KG1 (cell line): ENCODE data around the gene FARSA.
"Not testable (repeated sequence)": the region's sequence is repeated elsewhere in the genome, so short reads cannot be mapped to it uniquely, and the experiment has no call there.

Experiments
- DNase-seq: peaks from one replicate; lab custom pipeline; 2025; lab: John Stamatoyannopoulos, UW

Gene FARSA

DNA sequence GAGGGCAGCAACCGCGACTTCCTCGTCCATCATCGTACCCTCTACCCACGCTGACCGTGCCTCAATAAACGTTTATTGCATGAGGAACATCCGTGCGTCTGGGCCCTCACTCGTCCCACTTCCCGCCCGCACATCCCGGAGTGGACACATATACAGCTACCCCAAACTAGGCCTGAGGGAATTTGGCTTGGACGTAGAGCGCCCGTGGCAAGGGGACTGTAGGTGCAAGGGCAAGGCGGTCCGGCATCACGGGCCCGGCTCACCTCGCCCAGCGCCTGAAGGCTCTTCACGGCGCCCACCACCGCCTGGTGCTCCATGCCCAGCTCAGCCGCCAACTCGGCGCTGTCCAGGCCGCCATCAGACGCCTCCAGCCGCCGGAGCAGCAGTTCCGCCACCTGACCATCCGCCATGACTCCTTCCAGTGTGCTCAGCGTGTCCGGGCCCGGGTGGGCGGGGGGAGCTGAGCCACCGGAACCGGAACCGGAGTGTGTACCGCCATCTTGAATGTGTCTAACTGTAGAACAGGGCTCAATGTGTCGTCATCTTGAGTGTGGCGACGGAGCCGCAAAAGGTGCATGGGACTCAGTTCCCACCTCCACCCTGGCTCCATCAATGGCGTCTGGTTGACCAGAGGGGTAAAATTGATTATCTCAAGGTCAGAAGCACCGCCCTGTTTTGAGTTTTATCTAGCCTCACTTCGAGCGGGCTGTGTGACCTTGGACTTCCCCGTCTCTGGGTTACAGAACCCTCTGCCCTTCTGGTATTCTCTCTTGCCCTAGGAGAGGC is at the start of gene FARSA:
TSS of gene FARSA (minus strand) at position 425 of the 786 bp plus-strand sequence. CDS start at position 410, 15 bp downstream.
- peak; percentile 69 for DNase-seq

DNA sequence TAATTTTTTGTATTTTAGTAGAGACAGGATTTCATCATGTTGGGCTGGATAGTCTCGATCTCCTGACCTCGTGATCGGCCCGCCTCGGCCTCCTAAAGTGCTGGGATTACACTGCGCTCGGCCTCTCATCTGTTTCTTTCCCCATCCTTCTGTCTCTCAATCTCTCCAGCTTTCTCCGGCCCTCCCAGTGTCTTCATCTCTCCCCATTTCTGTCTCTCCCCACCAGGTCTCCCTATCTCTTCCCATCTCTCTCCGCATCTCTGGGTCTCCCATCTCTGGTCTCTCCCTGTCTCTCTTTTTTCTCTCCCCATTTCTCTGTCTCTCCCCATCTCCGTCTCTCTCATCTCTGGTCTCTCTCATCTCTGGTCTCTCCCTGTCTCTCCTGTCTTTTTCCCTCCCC is 49.6 kb upstream of the FARSA start:
- DNase-seq: no peak

DNA sequence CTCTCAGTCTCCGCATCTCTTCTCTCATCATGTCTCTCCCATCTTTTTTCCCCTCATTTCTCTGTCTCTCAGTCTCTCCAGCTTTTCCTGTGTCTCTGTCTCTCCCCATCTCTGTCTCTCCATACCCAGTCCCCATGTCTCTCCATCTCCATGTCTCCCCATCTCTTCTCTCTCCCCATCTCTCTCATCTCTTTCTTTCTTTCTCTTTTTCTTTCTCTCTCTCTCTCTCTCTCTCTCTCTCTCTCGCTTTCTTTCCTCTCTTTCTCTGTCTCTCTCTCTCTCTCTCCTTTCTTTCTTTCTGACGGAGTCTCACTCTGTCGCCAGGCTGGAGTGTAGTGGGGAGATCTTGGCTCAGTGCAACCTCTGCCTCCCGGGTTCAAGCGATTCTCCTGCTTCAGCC is 49.1 kb upstream of the FARSA start:
- no peak for DNase-seq

DNA sequence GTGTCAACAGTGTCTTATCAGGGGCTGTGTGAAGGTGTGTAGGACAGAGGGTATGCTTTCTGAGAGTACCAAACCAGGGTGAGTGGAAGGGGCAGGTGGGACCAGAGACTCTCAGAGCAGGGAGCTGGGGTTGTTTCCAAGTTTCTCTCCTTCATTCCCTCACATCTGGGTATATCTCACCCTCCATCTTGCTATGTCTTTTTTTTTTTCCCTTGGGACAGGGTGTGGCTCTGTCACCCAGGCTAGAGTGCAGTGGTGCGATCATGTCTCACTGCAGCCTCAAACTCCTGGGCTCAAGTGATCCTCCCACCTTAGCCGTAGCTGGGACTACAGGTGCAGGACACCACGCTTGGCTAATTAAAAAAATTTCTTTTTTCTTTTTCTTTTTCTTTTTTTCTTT is 46.5 kb upstream of the FARSA start:
- no peak for DNase-seq

DNA sequence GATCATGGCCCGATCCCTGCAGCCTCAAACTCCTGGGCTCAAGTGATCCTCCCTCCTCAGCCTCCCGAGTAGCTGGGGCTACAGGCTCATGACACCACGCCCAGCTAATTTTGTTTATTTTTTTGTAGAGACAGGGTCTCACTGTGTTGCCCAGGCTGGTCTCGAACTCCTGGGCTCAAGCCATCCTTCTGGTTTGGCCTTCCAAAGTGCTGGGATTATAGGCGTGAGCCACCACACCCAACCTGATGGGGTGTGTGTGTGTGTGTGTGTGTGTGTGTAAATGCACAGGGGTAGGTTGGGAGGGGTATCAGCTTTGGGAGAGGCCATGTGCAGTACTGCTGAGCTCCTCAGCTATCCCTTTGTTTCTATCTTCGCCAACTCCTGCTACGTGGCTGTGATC is 42.6 kb upstream of the FARSA start:
- DNase-seq: not testable (repeated sequence)

DNA sequence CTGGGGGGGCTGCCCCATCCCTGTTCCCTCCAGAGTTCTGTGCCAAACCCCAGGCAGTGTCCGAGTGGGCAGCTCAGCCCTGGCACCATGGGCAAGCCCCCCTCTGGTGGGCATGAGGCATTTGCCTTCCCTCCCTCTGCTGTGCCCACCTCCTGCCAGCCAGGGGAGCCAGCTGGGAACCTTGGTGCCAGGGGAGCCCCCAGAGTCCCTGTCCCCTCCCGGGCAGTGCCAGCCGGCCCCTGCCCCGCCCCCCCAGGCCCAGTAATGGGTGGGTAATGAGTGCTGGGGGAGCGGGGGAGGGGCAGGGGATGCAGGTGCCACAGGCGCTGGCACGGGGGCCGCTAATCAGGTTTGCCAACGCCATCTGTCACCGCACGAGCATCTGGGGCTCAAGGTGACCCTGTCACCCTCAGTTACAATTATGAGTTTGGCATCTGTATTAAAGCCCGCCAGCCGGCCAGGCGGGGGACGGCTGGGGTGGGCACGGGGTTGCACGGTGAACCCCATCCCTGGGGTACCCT is 41.8 kb upstream of the FARSA start:
- DNase-seq: no peak

DNA sequence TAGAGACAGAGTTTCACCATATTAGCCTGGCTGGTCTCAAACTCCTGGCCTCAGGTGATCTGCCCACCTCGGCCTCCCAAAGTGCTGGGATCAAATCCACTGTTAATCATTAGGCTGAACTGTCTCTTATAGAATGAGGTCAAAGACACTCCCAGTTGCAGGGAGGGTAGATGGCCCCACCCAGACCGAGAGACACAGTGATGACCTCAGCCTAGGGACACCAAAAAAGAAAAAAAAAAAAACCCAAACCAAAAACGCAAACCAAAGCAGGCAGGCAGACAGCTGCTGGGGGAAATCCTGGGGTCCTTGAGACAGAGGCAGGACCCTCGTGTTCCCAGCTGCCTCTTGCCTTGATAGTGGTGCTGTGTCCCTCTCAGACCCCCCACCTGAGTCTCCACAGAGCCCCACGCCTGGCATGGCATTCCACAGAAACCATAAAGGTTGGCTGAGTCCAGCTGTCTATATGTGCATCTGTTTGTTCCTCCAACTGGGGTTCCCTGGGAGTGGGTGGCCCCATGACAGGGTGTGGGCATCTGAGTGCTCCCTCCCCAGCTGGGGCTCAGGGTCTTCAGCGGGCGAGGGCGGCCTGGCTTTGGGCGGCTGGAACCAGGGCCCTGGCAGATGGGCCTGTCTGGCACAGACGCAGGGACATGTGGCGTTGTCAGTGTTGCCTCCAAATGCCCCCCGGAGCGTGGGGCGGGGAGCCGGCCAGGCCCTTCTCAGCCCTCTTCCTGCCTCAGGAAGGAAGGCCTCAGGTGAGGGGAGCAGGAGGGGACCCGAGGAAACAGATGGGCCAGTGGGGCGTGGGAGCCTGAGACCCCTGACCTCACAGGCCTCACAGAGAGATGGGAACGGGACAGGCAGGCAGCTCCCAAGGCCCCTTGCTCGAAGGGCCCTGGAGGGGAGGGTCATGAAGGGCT is 41.0 kb upstream of the FARSA start:
- no peak for DNase-seq

DNA sequence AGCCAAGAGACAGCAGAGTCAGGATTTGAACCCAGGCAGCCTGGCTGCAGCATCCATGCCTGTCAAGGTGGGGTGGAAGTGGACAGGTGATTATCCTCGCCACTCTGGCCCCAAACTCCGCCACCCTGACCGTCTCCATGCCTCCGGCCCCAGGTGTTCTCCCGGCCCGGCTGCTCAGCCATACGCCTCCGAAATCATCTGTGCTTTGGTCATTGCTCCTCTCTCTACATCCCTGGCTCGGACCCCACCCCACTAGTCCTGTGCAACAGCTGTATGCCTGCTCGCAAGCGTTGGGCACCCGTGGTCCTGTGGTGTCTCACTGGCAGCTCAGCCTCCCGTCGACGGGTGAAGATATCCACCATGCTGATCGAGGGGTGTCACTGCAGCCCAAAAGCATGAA is 39.7 kb upstream of the FARSA start:
- DNase-seq: no peak

DNA sequence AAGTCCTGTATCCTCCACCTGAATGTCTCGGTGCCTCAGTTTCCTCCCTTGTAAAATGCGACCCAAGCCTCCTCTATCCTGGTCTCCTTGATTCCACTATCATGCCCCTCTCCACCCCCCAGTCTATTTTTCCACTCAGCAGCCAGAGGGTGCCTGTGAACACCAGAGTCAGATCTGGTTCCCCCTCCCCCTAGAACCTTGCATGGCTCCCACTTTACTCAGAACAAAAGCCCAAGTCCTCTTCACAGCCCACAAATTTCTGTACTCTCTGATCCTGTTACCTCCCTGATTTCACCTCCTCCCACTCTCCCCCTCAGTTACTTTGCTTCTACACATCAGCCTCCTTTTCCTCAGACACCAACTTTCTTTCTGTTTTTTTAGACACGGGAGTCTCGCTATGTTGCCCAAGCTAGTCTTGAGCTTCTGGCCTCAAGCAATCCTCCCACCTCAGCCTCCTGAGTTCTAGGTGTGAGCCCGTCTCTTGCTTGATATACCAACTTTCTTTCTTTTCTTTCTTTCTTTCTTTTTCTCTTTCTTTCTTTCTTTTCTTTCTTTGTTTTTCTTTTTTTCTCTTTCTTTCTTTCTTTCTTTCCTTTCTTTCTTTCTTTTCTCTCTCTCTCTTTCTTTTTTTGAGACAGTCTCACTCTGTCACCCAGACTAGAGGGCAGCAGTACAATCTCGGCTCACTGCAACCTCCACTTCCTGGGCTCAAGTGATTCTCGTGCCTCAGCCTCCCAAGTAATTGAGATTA is 36.7 kb upstream of the FARSA start:
- DNase-seq: no peak

DNA sequence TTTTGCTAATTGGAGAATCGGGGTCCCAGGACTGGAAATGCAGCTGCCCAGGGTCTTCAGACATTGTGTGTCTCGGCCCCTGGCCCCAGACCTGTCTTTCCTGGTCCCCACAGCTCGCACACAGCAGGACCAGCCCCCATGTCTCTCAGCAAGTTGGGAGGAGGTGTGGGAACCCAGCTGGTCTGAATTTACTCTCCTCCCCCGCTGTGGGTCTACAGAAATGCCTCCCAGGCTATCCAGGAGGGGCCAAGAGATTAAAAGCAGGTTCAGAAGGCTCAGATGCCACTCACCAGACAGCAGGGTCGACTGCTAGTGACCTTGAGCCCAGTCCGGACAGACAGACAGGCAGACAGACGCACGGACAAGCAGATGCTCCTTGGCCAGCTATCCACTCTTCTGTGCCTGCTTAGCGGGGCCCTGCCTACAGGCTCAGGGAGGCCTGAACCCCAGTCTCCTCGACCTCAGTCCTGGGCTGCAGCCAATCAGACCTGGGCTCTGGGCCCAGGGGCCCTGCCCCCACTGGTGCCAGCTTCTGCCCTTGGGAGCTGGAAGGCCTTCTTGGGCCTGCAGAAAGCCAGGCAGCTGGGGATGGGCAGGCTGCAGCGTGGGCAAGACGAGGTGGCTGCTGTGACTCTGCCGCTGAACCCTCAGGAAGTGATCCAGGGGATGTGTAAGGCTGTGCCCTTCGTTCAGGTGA is 35.9 kb upstream of the FARSA start, which contains the start of gene DAND5:
TSS of gene DAND5 (plus strand) at position 285 of the 697 bp plus-strand sequence. CDS start at position 370, 85 bp downstream.
- DNase-seq: no peak

DNA sequence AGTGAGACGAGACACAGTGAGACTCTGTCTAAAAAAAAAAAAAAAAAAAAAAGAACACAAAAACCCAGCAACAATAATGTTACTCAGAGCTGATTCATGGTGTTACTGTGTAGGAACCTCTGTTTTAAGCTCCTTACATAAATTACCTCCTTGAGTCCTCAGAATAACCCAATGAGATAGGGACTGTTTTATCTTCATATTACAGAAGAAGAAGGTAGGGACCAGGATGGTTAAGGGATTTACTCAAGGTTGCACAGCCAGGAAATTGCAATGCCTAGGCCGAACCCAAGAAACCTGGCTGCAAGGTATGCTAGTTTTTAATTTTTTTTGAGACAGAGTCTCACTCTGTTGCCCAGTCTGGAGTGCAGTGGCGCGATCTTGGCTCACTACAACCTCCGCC is 34.4 kb upstream of the FARSA start:
- DNase-seq: no peak

DNA sequence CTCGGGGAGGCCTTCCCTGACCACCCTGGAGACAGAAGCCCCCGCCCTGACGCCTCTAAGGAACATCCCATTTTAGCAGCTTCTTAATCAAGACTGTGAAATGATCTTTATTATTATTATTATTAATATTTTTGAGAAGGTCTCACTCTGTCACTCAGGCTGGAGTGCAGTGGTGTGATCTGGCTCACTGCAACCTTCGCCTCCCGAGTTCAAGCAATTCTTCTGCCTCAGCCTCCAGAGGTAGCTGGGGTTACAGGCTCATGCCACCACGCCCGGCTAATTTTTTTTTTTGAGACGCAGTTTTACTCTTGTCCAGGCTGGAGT is 32.3 kb upstream of the FARSA start:
- no peak for DNase-seq

DNA sequence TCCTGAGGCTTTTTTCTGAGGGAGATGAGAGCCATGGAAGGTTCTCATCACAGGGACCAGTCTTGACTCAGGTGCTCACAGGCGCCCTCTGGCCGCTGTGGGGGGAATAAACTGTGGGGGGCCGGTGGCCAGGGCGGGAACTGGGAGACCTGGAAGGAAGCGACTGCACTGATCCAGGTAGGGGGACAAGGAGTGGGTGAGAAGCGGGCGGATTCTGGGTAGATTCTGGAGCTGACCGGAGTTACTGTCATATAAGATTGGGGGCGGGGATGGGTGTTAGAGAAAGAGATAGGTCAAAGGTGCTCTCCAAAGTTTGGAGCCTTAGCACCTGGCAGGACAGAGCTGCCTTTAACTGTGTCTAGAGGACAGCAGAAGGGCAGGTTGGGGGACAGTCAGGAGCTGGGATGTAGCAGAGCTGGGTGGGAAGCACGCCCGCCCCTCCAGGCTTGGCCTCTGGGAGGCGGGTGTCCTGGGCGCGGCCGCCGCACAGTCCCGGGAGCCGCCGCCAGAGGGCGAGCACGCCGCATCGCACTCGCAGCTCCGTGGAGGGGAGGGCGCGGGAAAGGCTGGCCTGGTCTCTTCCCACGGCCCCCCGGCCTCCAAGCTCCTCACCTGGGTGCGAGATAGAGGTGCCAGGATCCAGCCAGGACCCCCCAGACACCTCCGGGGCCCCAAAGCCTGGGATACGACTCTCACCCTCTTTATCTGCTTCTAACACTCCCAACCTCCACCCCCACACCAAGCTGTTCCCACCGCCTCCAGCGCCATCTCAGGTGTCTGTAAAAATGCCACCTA is 31.7 kb upstream of the FARSA start:
- DNase-seq: peak; percentile 67

DNA sequence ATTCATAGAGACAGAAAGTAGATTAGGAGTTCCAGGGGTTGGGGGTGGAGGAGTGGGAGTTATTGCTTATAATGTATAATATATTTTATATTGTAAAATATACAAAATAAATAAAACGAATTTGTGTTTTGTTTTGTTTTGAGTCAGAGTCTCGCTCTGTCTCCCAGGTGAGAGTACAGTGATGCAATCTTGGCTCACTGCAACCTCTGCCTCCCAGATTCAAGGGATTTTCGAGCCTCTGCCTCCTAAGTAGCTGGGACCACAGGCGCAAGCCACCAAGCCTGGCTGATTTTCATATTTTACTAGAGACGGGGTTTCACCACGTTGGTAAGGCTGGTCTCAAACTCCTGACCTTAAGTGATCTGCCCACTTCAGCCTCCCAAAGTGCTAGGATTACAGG is 26.0 kb upstream of the FARSA start:
- DNase-seq: no peak

DNA sequence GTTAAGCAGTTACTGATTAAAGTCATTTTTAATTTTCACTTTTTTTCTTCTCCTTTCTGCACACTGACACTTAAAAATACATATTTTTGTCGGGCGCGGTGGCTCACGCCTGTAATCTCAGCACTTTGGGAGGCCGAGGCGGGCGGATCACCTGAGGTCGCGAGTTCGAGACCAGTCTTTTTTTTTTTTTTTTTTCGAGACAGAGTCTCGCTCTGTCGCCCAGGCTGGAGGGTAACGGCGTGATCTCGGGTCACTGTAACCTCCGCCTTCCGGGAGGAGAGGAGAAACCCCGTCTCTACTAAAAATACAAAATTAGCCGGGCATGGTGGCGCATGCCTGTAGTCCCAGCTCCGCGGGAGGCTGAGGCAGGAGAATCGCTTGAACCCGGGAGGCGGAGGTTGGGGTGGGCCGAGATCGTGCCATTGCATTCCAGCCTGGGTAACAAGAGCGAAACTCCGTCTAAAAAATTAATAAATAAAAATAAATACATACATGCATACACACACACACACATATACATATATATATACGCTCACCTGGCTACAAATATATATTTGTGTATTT is 24.0 kb upstream of the FARSA start:
- not testable (repeated sequence) for DNase-seq

DNA sequence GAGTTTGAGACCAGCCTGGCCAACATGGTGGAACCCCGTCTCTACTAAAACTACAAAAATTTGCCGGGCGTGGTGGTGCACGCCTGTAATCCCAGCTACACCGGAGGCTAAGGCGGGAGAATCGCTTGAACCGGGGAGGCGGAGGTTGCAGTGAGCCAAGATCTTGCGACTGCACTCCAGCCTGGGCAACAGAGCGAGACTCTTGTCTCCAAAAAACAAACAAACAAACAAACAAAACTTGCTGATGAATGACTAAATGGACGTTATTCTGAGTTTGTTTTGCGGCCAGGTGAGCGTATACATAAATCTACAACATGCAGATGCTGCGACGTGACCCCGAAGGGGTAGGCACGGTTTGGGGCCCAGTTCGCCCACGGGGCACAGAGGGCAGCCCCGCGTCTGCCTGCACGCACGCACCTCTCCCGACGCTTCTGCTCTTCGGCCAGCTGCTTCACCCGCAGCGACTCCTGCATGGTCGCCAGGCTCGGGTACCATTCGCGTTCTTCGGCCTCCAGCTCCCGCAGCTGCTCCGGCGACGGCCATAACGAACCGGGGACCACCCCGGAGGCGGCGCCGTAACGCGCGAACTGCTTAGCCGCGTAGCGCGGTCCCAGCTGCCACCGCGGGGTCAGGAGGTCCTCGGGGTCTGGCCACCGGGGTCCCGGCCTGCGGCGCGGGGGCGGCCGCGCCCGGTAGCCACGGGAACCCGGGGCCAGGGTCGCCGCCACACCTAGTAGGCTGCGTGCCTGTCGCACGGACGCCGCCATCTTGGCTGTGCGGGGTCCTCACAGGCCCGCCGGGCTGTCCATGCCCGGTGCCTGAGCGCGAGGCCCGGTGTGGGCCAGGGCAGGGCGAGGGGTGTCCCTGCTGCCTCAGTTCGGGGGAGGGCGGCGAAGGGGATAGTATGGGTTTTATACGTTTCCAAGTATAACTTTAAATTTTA is 23.2 kb upstream of the FARSA start, which contains the start of gene GADD45GIP1:
TSS of gene GADD45GIP1 (minus strand) at position 778 of the 943 bp plus-strand sequence. CDS start at position 767, 11 bp downstream.
- peak; percentile 74 for DNase-seq

DNA sequence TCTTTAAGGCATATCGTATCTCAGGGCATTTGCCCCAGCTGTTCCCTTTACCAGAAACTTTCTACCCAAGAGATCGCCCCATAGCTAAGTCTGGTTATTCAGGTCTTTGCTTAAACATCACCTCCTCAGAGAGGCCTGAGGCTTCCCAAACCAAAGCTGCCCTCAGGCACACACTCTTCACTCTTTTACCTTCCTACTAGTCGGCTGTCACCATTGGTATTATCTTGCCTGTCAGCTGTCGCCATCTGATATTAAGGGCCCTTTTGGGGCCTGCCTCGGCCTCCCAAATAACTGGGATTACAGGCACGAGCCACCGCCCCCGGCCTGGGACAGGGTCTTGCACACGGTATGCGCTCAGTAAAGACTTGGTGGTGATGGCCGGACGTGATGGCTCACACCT is 22.5 kb upstream of the FARSA start:
- DNase-seq: no peak

DNA sequence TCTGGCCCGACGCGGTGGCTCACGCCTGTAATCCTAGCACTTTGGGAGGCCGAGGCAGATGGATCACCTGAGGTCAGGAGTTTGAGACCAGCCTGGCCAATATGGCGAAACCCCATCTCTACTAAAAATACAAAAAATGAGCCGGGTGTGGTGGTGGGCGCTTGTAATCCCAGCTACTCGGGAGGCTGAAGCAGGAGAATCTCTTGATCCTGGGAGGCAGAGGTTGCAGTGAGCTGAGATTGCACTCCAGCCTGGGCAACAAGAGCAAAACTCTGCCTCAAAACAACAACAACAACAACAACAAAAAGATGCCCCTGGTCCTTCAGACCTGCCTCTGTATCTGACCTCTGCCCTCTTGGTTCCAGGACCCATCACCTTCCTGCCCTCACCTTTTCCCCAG is 22.1 kb upstream of the FARSA start:
- DNase-seq: not testable (repeated sequence)

DNA sequence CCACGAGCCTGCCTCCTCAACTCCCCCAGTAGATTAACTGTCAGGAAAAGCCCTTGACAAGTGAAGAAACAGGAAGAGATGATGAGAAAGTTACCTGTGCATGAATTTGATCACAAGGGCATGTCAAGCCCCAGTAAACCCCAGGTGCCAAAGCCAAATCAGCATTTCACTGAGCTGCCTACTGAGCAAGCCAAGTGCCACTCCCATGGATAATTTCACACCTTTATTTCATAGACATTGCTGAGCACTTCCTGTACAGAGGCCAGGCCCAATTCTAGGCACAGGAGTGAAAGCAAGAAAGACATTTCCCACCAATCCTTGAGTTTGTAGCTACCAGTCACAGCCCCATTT is 21.1 kb upstream of the FARSA start:
- no peak for DNase-seq
